Measurements from ENCODE around the gene TIGD1. TPM values are rescaled to one million over a fixed set of nuclear protein-coding genes. Genes with fewer than 3 reads are reported as not detected.

TIGD1 gene
- total RNA-seq, 1 experiment from 2014 or later: 6.0 TPM

GRCh38 chr2:232551776-232552175 lies 1.4 kb upstream of the TIGD1 start:
- H3K27ac ChIP-seq (ENCODE audit: low read depth, low read length): peak overlapping the region; percentile 86; the same call in 1 of the 2 replicates
- BruUV-seq (replicated peaks): no TSS peak
- TF ChIP-seq EZH2 (IDR thresholded peaks at IDR 0.05) (no peak), REST (IDR thresholded peaks at IDR 0.05; ENCODE audit: low read depth) (no peak), ELF1 (IDR thresholded peaks at IDR 0.05; ENCODE audit: borderline replicate concordance, low read depth) (no peak), ZFX (IDR thresholded peaks at IDR 0.05) (no peak), CTCF (IDR thresholded peaks at IDR 0.05 in 2 of 3, conservative IDR thresholded peaks at IDR 0.05 in 1 of 3; ENCODE audit: borderline replicate concordance in 1 of 3, insufficient read depth in 1 of 3, low read depth in 2 of 3, low read length in 2 of 3) (no peak), ZNF274 (IDR thresholded peaks at IDR 0.05; ENCODE audit: low read depth, low read length) (no peak), EZH2phosphoT487 (IDR thresholded peaks at IDR 0.05; ENCODE audit: borderline replicate concordance) (no peak), FOSL1 (IDR thresholded peaks at IDR 0.05; ENCODE audit: low read depth) (no peak), EGR1 (IDR thresholded peaks at IDR 0.05; ENCODE audit: low read depth) (no peak), ZBTB33 (IDR thresholded peaks at IDR 0.05; ENCODE audit: extremely low read depth, insufficient replicate concordance, low read length) (no peak)
- peaks cover 5 to 15% of the 10 kb centered on the region in 2 experiments; a peak in 3 of 4 replicates for H3K4me1 ChIP-seq (ENCODE audit: control insufficient read depth in 1 of 2, insufficient read depth in 2 of 2, low read length in 2 of 2)
- RAD21 ChIA-PET (ENCODE audit: low non-redundant PET in 1 of 2, low total read pairs in 2 of 2, uncharacterized antibody in 2 of 2, unreplicated experiment in 2 of 2): no interaction called here
- no peak overlapping the region for H2AFZ ChIP-seq (ENCODE audit: low read depth, low read length, poor library complexity, severe bottlenecking)
- H3K36me3 ChIP-seq (ENCODE audit: control insufficient read depth in 1 of 2, insufficient read depth in 2 of 2, low read length in 2 of 2): peaks cover 2 to 29% of the 10 kb centered on the region in 2 experiments; a peak in 2 of 4 replicates
- no peaks in the 10 kb centered on the region for H3K27me3 ChIP-seq (ENCODE audit: insufficient read depth, low read length)
- CTCF ChIA-PET: no interaction called here
- H3K9me2 ChIP-seq (ENCODE audit: insufficient read depth): no peaks in the 10 kb centered on the region
- no peaks in the 10 kb centered on the region; the same call in 1 of the 2 replicates for H4K20me1 ChIP-seq (ENCODE audit: insufficient read depth)
- DNase-seq (ENCODE audit: low read depth, low spot score): no peak
- intact Hi-C loops (cut with micrococcal nuclease): no loop called here
- H3K4me3 ChIP-seq (replicated peaks in 1 of 2; ENCODE audit: low read depth in 1 of 2, low read length in 2 of 2): peak overlapping the region; percentile 76 to 95
- POLR2A ChIA-PET: no interaction called here
- H3K4me2 ChIP-seq (ENCODE audit: low read length): peak overlapping the region; percentile 93
- no peak for ATAC-seq
- H3K9ac ChIP-seq (ENCODE audit: low read length): peak overlapping the region; percentile 98
- no peaks in the 10 kb centered on the region; a peak in 1 of 4 replicates for H3K9me3 ChIP-seq (ENCODE audit: control insufficient read depth in 1 of 2, insufficient read depth in 1 of 2, low read depth in 1 of 2, low read length in 2 of 2)
- H3K79me2 ChIP-seq (ENCODE audit: insufficient read depth, low read length): peaks cover 90% of the 10 kb centered on the region
